WTC11 (cell line): ENCODE measurements around the gene FTCDNL1.

Experiments
- JUN ChIP-seq: sonication (generic); formaldehyde crosslinking; IDR thresholded peaks from 2 replicates; pipeline ENCODE4 v1.8.0; 2023; ENCODE audit warnings: mild to moderate bottlenecking, missing genetic modification reagents
- SMAD4 ChIP-seq: sonication (generic); formaldehyde crosslinking; IDR thresholded peaks from 2 replicates; pipeline ENCODE4 v1.8.0; 2022; ENCODE audit warnings: mild to moderate bottlenecking, missing genetic modification reagents
- TF ChIP-seq, protein P1 (sequence below): sonication (generic); formaldehyde crosslinking; IDR thresholded peaks from 2 replicates; pipeline ENCODE4 v1.8.0; 2022; ENCODE audit warnings: mild to moderate bottlenecking, missing genetic modification reagents

DNA sequence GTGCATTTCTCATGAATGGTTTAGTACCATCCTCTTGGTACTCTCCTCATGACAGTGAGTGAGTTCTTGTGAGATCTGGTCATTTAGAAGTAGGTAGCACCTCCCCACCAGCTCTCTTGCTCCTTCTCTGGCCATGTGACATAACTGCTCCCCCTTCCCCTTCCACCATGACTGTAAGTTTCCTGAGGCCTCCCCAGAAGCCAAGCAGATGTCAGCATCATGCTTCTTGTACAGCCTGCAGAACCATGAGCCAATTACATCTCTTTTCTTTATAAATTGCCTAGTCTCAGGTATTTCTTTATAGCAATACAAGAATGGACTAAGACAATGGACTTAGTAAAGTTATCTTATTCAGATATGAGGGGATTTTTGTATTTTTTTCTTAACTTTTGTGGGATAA is 43.0 kb downstream of the FTCDNL1 start:
- TF ChIP-seq JUN (CRISPR knock-in tag) (no peak), SMAD4 (CRISPR knock-in tag) (no peak)
- TF ChIP-seq, protein P1, sequence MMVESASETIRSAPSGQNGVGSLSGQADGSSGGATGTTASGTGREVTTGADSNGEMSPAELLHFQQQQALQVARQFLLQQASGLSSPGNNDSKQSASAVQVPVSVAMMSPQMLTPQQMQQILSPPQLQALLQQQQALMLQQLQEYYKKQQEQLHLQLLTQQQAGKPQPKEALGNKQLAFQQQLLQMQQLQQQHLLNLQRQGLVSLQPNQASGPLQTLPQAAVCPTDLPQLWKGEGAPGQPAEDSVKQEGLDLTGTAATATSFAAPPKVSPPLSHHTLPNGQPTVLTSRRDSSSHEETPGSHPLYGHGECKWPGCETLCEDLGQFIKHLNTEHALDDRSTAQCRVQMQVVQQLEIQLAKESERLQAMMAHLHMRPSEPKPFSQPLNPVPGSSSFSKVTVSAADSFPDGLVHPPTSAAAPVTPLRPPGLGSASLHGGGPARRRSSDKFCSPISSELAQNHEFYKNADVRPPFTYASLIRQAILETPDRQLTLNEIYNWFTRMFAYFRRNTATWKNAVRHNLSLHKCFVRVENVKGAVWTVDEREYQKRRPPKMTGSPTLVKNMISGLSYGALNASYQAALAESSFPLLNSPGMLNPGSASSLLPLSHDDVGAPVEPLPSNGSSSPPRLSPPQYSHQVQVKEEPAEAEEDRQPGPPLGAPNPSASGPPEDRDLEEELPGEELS, result no peak
